Body of pancreas (tissue), 4 donors: ENCODE data around the gene MMP8.
A peak's percentile ranks its signal among the peaks of the same experiment; 100 is the strongest.

Experiments
- CTCF ChIP-seq, 7 experiments: fragments of 450-650 bp in 4 of 7; fragments of 200-600 bp in 3 of 7; sonication (generic) in 3 of 7; IDR thresholded peaks; one replicate each; pipeline ENCODE4 v1.5.1; 2016 to 2019; ENCODE audit warnings: antibody characterized with exemption in 7 of 7
- POLR2A ChIP-seq, 3 donors: fragments of 450-650 bp; IDR thresholded peaks; one replicate each; pipeline ENCODE4 v1.6.1; 2016; ENCODE audit warnings: antibody characterized with exemption in 3 of 3, mild to moderate bottlenecking in 2 of 3

- TF ChIP-seq CTCF (IDR thresholded peaks at IDR 0.05): peak; percentile 36 to 83 (median 76)
- TF ChIP-seq POLR2A (IDR thresholded peaks at IDR 0.05): no peak
These were observed 58.3 kb downstream of the MMP8 start for GRCh38 chr11:102666331-102666957.
